ENCODE results near the gene SH2D2A.

DNA sequence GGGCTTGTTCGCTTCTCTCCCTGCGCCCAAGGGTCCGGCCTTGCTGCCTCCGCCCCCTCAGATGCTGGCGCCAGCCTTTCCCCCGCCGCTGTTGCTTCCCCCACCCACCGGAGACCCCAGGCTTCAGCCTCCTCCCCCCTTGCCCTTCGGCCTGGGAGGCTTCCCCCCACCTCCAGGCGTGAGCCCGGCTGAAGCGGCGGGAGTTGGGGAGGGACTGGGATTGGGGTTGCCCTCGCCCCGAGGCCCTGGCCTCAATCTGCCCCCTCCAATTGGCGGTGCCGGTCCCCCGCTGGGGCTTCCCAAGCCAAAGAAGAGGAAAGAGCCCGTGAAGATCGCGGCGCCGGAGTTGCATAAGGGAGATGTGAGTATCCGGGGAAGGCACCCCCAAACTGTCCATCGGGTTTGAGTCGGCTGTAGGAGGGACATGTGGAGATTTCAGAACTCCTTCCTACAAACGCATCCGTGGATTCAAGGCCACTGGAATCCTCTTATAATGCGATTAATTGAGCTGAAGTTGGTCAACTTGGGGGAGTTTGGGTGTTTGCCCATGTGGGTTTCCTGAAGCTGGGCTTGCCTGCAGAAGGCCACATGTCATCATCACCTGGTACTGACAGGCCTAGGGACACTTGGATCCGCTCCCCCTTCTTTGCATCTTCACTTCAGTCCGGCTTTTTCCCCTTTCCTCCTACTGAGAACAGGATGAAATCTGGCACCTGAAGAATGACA is 48.6 kb downstream of the SH2D2A start:
- TF ChIP-seq, protein P1, sequence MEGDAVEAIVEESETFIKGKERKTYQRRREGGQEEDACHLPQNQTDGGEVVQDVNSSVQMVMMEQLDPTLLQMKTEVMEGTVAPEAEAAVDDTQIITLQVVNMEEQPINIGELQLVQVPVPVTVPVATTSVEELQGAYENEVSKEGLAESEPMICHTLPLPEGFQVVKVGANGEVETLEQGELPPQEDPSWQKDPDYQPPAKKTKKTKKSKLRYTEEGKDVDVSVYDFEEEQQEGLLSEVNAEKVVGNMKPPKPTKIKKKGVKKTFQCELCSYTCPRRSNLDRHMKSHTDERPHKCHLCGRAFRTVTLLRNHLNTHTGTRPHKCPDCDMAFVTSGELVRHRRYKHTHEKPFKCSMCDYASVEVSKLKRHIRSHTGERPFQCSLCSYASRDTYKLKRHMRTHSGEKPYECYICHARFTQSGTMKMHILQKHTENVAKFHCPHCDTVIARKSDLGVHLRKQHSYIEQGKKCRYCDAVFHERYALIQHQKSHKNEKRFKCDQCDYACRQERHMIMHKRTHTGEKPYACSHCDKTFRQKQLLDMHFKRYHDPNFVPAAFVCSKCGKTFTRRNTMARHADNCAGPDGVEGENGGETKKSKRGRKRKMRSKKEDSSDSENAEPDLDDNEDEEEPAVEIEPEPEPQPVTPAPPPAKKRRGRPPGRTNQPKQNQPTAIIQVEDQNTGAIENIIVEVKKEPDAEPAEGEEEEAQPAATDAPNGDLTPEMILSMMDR (conservative IDR thresholded peaks at IDR 0.05), result no peak
- peak; percentile 80 for TF ChIP-seq ZFX (IDR thresholded peaks at IDR 0.05)
